ENCODE measurements around the gene GPI. TPM values are rescaled to one million over a fixed set of nuclear protein-coding genes. Genes with fewer than 3 reads are reported as not detected.

The GPI gene
- total RNA-seq, 3 donors from 2014 or later (not counting 1 experiment from before 2014, with no cell fraction given) = 98.5 to 132 (median 104) TPM

DNA sequence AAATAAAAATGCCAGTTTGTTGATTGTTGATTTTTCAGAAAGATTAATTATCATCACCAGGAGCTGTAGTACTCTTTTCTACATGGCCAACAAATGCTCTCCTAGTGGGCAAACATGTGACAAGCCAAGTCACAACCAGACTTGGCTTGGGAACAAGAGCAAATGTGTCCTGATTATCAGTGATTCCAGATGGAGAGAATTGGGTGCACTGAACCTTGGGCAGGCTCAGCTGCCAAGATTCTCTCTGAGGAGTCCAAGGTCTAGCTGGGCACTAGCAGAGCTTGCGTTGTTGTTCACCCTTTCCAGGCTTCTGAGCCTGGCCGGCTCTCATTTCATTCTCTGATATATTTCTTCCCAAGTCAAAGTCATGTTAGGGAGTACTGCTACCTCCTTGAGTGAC, 27.3 kb upstream of the GPI start:
- intact Hi-C loops (cut with micrococcal nuclease) = loop anchor here (5.0 kb wide), 1 partner anchor 85 kb away; the partner anchor contains the start of gene GARRE1
- H3K4me1 Mint-ChIP-seq = peaks cover 4 to 6% of the 10 kb centered on the region in 2 donors
- no peak for ATAC-seq
- H3K9me3 Mint-ChIP-seq = no peaks in the 10 kb centered on the region
- peaks cover 5% of the 10 kb centered on the region for H3K36me3 Mint-ChIP-seq
- Histone ChIP-seq H3K27ac (ENCODE audit: low read length) (no peak overlapping the region), H3K36me3 (ENCODE audit: control insufficient read depth, insufficient read depth, low read length) (peaks cover 40% of the 10 kb centered on the region), H3K9me3 (ENCODE audit: control insufficient read depth, insufficient read depth, low read length) (no peaks in the 10 kb centered on the region), H3K4me3 (ENCODE audit: low read length) (no peak overlapping the region), H3K4me1 (ENCODE audit: control insufficient read depth, insufficient read depth, low read length) (no peaks in the 10 kb centered on the region), H3K27me3 (ENCODE audit: control insufficient read depth, insufficient read depth, low read length) (no peaks in the 10 kb centered on the region)
- TF ChIP-seq, protein P1, sequence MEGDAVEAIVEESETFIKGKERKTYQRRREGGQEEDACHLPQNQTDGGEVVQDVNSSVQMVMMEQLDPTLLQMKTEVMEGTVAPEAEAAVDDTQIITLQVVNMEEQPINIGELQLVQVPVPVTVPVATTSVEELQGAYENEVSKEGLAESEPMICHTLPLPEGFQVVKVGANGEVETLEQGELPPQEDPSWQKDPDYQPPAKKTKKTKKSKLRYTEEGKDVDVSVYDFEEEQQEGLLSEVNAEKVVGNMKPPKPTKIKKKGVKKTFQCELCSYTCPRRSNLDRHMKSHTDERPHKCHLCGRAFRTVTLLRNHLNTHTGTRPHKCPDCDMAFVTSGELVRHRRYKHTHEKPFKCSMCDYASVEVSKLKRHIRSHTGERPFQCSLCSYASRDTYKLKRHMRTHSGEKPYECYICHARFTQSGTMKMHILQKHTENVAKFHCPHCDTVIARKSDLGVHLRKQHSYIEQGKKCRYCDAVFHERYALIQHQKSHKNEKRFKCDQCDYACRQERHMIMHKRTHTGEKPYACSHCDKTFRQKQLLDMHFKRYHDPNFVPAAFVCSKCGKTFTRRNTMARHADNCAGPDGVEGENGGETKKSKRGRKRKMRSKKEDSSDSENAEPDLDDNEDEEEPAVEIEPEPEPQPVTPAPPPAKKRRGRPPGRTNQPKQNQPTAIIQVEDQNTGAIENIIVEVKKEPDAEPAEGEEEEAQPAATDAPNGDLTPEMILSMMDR (IDR thresholded peaks at IDR 0.05) = no peak
- H3K4me3 Mint-ChIP-seq = no peak overlapping the region
- no peaks in the 10 kb centered on the region for H3K27me3 Mint-ChIP-seq (ENCODE audit: low read depth in 2 of 2)
- no peak overlapping the region for H3K27ac Mint-ChIP-seq
- 96% methylated on average over 2 of the region's 2 CpGs for WGBS (ENCODE audit: insufficient coverage)
- DNase-seq = no peak

DNA sequence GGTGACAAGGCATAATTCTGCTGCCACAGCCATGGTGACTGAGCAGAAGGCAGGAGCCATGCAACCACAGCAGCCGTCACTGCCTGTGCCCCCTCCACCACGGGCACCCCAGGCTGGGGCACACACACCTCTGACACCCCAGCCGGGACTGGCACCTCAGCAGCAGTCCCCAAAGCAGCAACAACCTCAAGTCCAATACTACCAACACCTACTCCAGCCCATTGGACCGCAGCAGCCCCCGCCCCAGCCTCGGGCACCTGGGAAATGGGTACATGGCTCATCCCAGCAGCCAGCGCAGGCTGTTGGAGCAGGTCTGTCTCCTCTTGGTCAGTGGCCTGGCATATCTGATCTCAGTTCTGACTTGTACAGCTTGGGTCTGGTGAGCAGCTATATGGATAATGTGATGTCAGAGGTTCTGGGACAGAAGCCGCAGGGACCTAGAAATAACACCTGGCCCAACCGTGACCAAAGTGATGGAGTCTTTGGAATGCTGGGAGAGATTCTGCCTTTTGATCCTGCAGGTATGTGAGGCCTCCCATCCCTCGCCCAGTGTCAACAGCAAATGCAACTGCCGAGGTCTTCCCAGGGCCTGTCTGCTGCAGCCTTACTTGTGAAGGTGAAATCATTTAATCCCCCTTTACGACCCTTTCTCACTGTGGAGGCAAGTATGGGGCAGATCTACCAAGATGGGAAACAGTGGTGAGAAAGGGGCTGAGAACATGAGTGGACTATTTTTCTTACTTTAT, 22.9 kb upstream of the GPI start:
- DNase-seq = no peak
- Histone ChIP-seq H3K4me1 (ENCODE audit: control insufficient read depth, insufficient read depth, low read length) (no peaks in the 10 kb centered on the region), H3K27me3 (ENCODE audit: control insufficient read depth, insufficient read depth, low read length) (no peaks in the 10 kb centered on the region), H3K27ac (ENCODE audit: low read length) (no peak overlapping the region), H3K4me3 (ENCODE audit: low read length) (no peak overlapping the region), H3K36me3 (ENCODE audit: control insufficient read depth, insufficient read depth, low read length) (peaks cover 37% of the 10 kb centered on the region), H3K9me3 (ENCODE audit: control insufficient read depth, insufficient read depth, low read length) (no peaks in the 10 kb centered on the region)
- intact Hi-C loops (cut with micrococcal nuclease) = no loop called here
- Mint-ChIP-seq H3K4me3 (no peak overlapping the region), H3K27me3 (ENCODE audit: low read depth in 2 of 2) (no peaks in the 10 kb centered on the region), H3K27ac (no peak overlapping the region), H3K36me3 (no peaks in the 10 kb centered on the region), H3K9me3 (no peaks in the 10 kb centered on the region), H3K4me1 (peaks cover 8 to 11% of the 10 kb centered on the region in 2 donors)
- WGBS (ENCODE audit: insufficient coverage) = 95% methylated on average over 12 of the region's 12 CpGs
- ATAC-seq = no peak
- TF ChIP-seq, protein P1 (IDR thresholded peaks at IDR 0.05) = no peak

DNA sequence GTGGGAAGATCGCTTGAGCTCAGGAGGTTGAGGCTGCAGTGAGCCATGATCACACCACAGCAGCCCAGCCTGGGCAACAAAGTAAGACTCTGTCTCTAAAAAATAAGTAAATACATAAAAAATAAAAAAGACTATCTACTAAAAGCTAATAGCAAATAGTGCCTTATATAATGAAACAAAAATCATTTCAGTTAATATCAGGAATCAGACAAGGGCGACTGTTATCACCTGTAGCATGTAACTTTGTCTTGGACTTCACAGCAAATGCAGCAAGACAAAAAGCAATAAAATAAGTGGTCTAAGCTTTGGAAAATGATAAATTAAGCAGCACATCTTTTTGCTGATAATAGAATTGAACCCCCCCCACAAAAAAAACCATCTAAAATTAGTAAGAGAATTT, 21.2 kb upstream of the GPI start:
- Mint-ChIP-seq H3K4me1 (peaks cover 7 to 8% of the 10 kb centered on the region in 2 donors), H3K27ac (no peak overlapping the region), H3K4me3 (no peak overlapping the region), H3K9me3 (no peaks in the 10 kb centered on the region), H3K27me3 (ENCODE audit: low read depth in 2 of 2) (no peaks in the 10 kb centered on the region), H3K36me3 (no peaks in the 10 kb centered on the region)
- peaks cover 36% of the 10 kb centered on the region for H3K36me3 ChIP-seq (ENCODE audit: control insufficient read depth, insufficient read depth, low read length)
- intact Hi-C loops (cut with micrococcal nuclease) = no loop called here
- H3K4me3 ChIP-seq (ENCODE audit: low read length) = no peak overlapping the region
- H3K4me1 ChIP-seq (ENCODE audit: control insufficient read depth, insufficient read depth, low read length) = no peaks in the 10 kb centered on the region
- DNase-seq = no peak
- 93% methylated on average over 2 of the region's 2 CpGs for WGBS (ENCODE audit: insufficient coverage)
- H3K9me3 ChIP-seq (ENCODE audit: control insufficient read depth, insufficient read depth, low read length) = no peaks in the 10 kb centered on the region
- ATAC-seq = no peak
- no peak overlapping the region for H3K27ac ChIP-seq (ENCODE audit: low read length)
- H3K27me3 ChIP-seq (ENCODE audit: control insufficient read depth, insufficient read depth, low read length) = no peaks in the 10 kb centered on the region
- TF ChIP-seq, protein P1 (IDR thresholded peaks at IDR 0.05) = no peak

All from natural killer cell (primary cell).